Measurements from ENCODE around the gene AFM. TPM values are rescaled to one million over a fixed set of nuclear protein-coding genes. Genes with fewer than 3 reads are reported as not detected.

The AFM gene
- total RNA-seq, 1 experiment from 2014 or later = not detected

- Histone ChIP-seq H3K36me3 (replicated peaks; ENCODE audit: control insufficient read depth, insufficient read depth, low read length) (no peaks in the 10 kb centered on the region), H3K4me3 (ENCODE audit: insufficient read depth, low read depth, low read length) (no peak overlapping the region), H3K27me3 (ENCODE audit: control insufficient read depth, insufficient read depth, low read length) (no peaks in the 10 kb centered on the region)
- no peak for DNase-seq
Measured at GRCh38 chr4:73458184-73459047, 23.1 kb upstream of the AFM start.

- no peaks in the 10 kb centered on the region for H3K36me3 ChIP-seq (replicated peaks; ENCODE audit: control insufficient read depth, insufficient read depth, low read length)
- DNase-seq = no peak
- H3K27me3 ChIP-seq (ENCODE audit: control insufficient read depth, insufficient read depth, low read length) = no peaks in the 10 kb centered on the region
- H3K4me3 ChIP-seq (ENCODE audit: insufficient read depth, low read depth, low read length) = no peak overlapping the region
Measured at GRCh38 chr4:73459048-73459421, 22.5 kb upstream of the AFM start.

DNA sequence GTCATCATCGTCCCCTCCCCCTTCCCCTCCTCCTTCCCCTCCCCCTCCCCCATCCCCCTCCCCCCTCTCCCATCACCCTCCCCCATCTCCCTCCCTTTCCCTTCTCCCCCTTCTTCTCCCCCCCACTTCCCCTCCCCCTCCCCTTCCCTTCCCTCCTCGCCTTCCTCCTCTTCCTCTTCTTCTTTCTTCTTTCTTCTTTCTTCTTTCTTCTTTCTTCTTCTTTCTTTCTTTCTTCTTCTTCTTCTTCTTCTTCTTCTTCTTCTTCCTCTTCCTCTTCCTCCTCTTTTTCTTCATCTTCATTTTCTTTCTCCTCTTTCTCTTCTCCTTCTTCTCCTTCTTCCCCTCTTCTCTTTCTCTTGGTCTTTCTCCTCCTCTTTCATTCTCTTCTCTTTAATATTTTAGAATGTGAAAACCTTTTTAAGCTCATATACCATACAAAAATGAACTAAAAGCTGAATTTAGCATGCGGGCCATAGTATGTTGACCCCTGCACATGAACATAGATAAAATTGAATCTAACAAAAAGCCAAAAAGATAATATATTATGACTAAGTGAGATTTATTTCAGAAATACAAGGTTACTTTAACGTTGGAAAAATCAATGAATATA is 20.5 kb upstream of the AFM start:
- DNase-seq = no peak
- H3K27me3 ChIP-seq (ENCODE audit: control insufficient read depth, insufficient read depth, low read length) = no peaks in the 10 kb centered on the region
- no peaks in the 10 kb centered on the region for H3K36me3 ChIP-seq (replicated peaks; ENCODE audit: control insufficient read depth, insufficient read depth, low read length)
- no peak overlapping the region for H3K4me3 ChIP-seq (ENCODE audit: insufficient read depth, low read depth, low read length)

- Histone ChIP-seq H3K4me3 (ENCODE audit: insufficient read depth, low read depth, low read length) (no peak overlapping the region), H3K27me3 (ENCODE audit: control insufficient read depth, insufficient read depth, low read length) (no peaks in the 10 kb centered on the region), H3K36me3 (replicated peaks; ENCODE audit: control insufficient read depth, insufficient read depth, low read length) (no peaks in the 10 kb centered on the region)
- DNase-seq = no peak
Measured at GRCh38 chr4:73468170-73468569, 13.4 kb upstream of the AFM start.

DNA sequence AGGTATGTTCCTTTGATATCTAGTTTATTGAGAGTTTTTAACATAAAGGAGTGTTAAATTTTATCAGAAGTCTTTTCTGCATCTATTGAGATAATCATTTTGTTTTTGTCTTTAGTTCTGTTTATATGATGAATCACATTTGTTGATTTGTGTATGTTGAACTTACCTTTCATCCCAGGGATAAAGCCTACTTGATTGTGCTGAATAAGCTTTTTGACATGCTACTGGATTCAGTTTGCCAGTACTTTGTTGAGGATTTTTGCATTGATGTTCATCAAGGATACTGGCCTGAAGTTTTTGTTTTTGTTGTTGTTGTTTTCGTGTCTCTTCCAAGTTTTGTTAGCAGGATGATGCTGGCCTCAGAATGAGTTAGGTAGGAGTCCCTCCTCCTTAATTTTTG is 10.8 kb upstream of the AFM start:
- H3K27me3 ChIP-seq (ENCODE audit: control insufficient read depth, insufficient read depth, low read length) = no peaks in the 10 kb centered on the region
- H3K4me3 ChIP-seq (ENCODE audit: insufficient read depth, low read depth, low read length) = no peak overlapping the region
- no peak for DNase-seq
- no peaks in the 10 kb centered on the region for H3K36me3 ChIP-seq (replicated peaks; ENCODE audit: control insufficient read depth, insufficient read depth, low read length)

DNA sequence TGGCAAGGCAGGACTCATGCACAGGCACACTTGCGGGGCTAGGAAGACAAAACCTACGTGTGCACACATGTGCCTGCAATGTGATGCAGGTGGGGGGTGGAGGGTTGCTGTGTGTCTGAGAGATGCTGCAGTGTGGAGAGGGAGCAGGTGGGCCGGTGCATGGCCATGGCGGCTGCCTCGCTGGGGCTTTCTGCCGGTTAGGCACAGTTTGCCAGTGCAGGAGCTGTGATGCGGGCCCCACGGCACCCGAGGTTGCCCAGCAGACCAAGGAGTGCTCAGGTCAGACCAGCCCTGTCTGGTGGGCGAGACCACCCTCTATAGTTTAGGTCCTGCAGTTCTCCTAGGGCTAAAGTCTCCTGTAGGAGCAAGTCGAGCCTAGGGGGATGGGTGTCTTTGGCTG is 4.4 kb upstream of the AFM start:
- Histone ChIP-seq H3K36me3 (replicated peaks; ENCODE audit: control insufficient read depth, insufficient read depth, low read length) (no peaks in the 10 kb centered on the region), H3K4me3 (ENCODE audit: insufficient read depth, low read depth, low read length) (no peak overlapping the region), H3K27me3 (ENCODE audit: control insufficient read depth, insufficient read depth, low read length) (no peaks in the 10 kb centered on the region)
- no peak for DNase-seq

DNA sequence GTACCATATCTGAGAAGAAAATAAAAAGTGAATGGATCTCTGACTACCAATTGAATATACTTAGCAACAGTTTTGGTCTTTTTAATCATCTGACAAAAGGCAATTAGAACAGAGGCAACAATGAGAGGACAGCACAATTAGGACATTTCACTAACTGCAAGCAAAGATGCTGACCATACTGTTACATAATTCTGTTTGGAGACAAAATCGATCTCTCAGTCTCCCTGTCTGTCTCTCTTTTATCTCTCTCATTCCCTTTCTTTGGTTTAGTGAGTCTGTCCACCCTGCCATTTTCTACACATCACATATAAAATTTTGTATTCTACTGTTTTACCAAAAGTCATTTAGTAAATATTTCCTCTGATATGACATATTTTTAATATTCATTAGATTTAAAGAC is 2.2 kb upstream of the AFM start:
- no peaks in the 10 kb centered on the region for H3K27me3 ChIP-seq (ENCODE audit: control insufficient read depth, insufficient read depth, low read length)
- no peak for DNase-seq
- no peak overlapping the region for H3K4me3 ChIP-seq (ENCODE audit: insufficient read depth, low read depth, low read length)
- H3K36me3 ChIP-seq (replicated peaks; ENCODE audit: control insufficient read depth, insufficient read depth, low read length) = no peaks in the 10 kb centered on the region

DNA sequence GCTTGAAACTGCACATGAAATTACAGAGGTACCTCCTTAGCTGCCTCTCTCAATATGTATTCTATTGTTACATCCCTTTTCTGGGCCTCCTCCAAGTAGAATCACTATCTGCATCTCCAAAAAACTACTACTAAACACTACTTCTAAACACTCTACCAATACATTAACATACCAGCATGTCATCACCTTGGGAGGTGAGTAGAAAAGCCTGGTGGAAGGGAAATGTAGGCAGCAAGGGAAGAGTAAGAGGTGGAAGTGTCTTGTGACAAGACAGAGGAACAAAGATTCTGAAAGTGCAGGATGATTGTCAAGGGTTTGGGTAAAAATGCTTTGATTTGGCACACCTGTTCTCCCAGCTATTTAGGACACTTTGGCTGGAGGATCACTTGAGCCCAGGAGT is 3.5 kb downstream of the AFM start:
- DNase-seq = no peak
- Histone ChIP-seq H3K27me3 (ENCODE audit: control insufficient read depth, insufficient read depth, low read length) (peaks cover 2% of the 10 kb centered on the region; the same call in 1 of the 2 replicates), H3K36me3 (replicated peaks; ENCODE audit: control insufficient read depth, insufficient read depth, low read length) (no peaks in the 10 kb centered on the region), H3K4me3 (ENCODE audit: insufficient read depth, low read depth, low read length) (no peak overlapping the region)

GRCh38 chr4:73485596-73485995 is 4.1 kb downstream of the AFM start:
- H3K27me3 ChIP-seq (ENCODE audit: control insufficient read depth, insufficient read depth, low read length) = peaks cover 2% of the 10 kb centered on the region; the same call in 1 of the 2 replicates
- no peak for DNase-seq
- no peaks in the 10 kb centered on the region for H3K36me3 ChIP-seq (replicated peaks; ENCODE audit: control insufficient read depth, insufficient read depth, low read length)
- H3K4me3 ChIP-seq (ENCODE audit: insufficient read depth, low read depth, low read length) = no peak overlapping the region

GRCh38 chr4:73486497-73486896 is 5.0 kb downstream of the AFM start:
- Histone ChIP-seq H3K27me3 (ENCODE audit: control insufficient read depth, insufficient read depth, low read length) (peaks cover 2% of the 10 kb centered on the region; the same call in 1 of the 2 replicates), H3K4me3 (ENCODE audit: insufficient read depth, low read depth, low read length) (no peak overlapping the region), H3K36me3 (replicated peaks; ENCODE audit: control insufficient read depth, insufficient read depth, low read length) (no peaks in the 10 kb centered on the region)
- no peak for DNase-seq

- H3K27me3 ChIP-seq (ENCODE audit: control insufficient read depth, insufficient read depth, low read length) = peaks cover 2% of the 10 kb centered on the region; the same call in 1 of the 2 replicates
- no peak overlapping the region for H3K4me3 ChIP-seq (ENCODE audit: insufficient read depth, low read depth, low read length)
- DNase-seq = no peak
- H3K36me3 ChIP-seq (replicated peaks; ENCODE audit: control insufficient read depth, insufficient read depth, low read length) = no peaks in the 10 kb centered on the region
Measured at GRCh38 chr4:73487233-73487632, 5.7 kb downstream of the AFM start.

GRCh38 chr4:73499996-73500765 is 18.6 kb downstream of the AFM start:
- H3K4me3 ChIP-seq (ENCODE audit: insufficient read depth, low read depth, low read length) = no peak overlapping the region
- H3K27me3 ChIP-seq (ENCODE audit: control insufficient read depth, insufficient read depth, low read length) = no peaks in the 10 kb centered on the region

GRCh38 chr4:73501664-73502265 is 20.2 kb downstream of the AFM start:
- no peaks in the 10 kb centered on the region for H3K36me3 ChIP-seq (replicated peaks; ENCODE audit: control insufficient read depth, insufficient read depth, low read length)
- no peaks in the 10 kb centered on the region for H3K27me3 ChIP-seq (ENCODE audit: control insufficient read depth, insufficient read depth, low read length)
- DNase-seq = no peak
- H3K4me3 ChIP-seq (ENCODE audit: insufficient read depth, low read depth, low read length) = no peak overlapping the region

More at GRCh38 chr4:73499996-73500765, 18.6 kb downstream of the AFM start:
- H3K36me3 ChIP-seq (replicated peaks; ENCODE audit: control insufficient read depth, insufficient read depth, low read length) = no peaks in the 10 kb centered on the region
- DNase-seq = no peak

- H3K4me3 ChIP-seq (ENCODE audit: insufficient read depth, low read depth, low read length) = no peak overlapping the region
- H3K36me3 ChIP-seq (replicated peaks; ENCODE audit: control insufficient read depth, insufficient read depth, low read length) = no peaks in the 10 kb centered on the region
- DNase-seq = no peak
- H3K27me3 ChIP-seq (ENCODE audit: control insufficient read depth, insufficient read depth, low read length) = no peaks in the 10 kb centered on the region
Measured at GRCh38 chr4:73505567-73505966, 24.0 kb downstream of the AFM start.

Measured in H7 (cell line).